Omental fat pad (tissue), 4 donors: ENCODE measurements around the gene RPS25. TPM values are rescaled to one million over a fixed set of nuclear protein-coding genes. Genes with fewer than 3 reads are reported as not detected.
"Not testable (repeated sequence)": the region's sequence is repeated elsewhere in the genome, so short reads cannot be mapped to it uniquely, and the experiment has no call there.

Experiments
- ATAC-seq: fragments of 150-250 bp; one replicate; pipeline ENCODE4 v1.9.1; 2016; ENCODE audit warnings: mild to moderate bottlenecking, moderate library complexity; ENCODE audit not compliant: low FRiP score
- DNase-seq: peaks from one replicate; pipeline ENCODE4 v3.0.0-alpha.2; 2019; ENCODE audit warnings: low spot score
- total RNA-seq, 4 donors: library from RNA; depleted of rRNA; stranded (reverse); fragments of >200 nt; gene quantifications; one replicate each; pipeline ENCODE4 v1.1.0, GENCODE V29; 2016
- TF ChIP-seq, protein P1 (sequence below), 3 donors: fragments of 450-650 bp; IDR thresholded peaks; one replicate each; pipeline ENCODE4 v1.5.1; 2016 to 2017; ENCODE audit warnings: antibody characterized with exemption in 3 of 3, mild to moderate bottlenecking in 3 of 3, moderate library complexity in 2 of 3

RPS25 gene
- total RNA-seq, 4 donors from 2014 or later, result 1,426 to 2,619 (median 2,025) TPM

DNA sequence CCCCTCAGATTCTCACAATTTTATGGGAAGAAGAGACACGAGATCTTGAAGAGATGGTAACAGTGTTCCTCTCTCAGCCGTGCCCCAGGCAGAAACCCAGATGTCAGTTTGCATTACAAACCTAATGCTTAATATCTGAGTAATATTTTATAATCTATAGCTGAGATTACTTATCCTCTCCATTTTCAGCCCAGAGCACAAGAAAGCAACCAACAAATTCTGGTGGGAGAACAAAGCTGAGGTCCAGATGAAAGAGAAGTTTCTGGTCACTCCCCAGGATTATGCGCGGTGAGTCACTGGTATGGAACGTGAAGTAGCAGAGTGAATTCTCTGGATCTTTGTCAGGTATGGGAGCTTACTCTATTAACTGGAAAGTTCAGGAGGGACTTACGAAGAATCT is 19.3 kb downstream of the RPS25 start:
- ATAC-seq, result peak; percentile 64
- TF ChIP-seq, protein P1, sequence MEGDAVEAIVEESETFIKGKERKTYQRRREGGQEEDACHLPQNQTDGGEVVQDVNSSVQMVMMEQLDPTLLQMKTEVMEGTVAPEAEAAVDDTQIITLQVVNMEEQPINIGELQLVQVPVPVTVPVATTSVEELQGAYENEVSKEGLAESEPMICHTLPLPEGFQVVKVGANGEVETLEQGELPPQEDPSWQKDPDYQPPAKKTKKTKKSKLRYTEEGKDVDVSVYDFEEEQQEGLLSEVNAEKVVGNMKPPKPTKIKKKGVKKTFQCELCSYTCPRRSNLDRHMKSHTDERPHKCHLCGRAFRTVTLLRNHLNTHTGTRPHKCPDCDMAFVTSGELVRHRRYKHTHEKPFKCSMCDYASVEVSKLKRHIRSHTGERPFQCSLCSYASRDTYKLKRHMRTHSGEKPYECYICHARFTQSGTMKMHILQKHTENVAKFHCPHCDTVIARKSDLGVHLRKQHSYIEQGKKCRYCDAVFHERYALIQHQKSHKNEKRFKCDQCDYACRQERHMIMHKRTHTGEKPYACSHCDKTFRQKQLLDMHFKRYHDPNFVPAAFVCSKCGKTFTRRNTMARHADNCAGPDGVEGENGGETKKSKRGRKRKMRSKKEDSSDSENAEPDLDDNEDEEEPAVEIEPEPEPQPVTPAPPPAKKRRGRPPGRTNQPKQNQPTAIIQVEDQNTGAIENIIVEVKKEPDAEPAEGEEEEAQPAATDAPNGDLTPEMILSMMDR (IDR thresholded peaks at IDR 0.05), result no peak
- peak; percentile 39 for DNase-seq

DNA sequence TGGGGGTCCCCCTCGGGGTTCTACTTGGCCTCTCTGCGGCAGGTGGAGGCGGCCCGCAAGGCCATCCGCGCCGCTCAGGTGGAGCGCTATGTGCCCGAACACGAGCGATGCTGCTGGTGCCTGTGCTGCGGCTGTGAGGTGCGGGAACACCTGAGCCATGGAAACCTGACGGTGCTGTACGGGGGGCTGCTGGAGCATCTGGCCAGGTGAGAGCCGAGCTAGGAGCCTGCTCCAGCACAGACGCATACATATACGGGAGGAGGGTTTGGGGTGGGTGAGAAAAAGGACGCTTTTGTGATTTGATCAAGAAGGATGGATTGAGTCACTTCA is 19.8 kb downstream of the RPS25 start:
- DNase-seq (no peak), ATAC-seq (peak; percentile 13)
- TF ChIP-seq, protein P1 (IDR thresholded peaks at IDR 0.05), result no peak

DNA sequence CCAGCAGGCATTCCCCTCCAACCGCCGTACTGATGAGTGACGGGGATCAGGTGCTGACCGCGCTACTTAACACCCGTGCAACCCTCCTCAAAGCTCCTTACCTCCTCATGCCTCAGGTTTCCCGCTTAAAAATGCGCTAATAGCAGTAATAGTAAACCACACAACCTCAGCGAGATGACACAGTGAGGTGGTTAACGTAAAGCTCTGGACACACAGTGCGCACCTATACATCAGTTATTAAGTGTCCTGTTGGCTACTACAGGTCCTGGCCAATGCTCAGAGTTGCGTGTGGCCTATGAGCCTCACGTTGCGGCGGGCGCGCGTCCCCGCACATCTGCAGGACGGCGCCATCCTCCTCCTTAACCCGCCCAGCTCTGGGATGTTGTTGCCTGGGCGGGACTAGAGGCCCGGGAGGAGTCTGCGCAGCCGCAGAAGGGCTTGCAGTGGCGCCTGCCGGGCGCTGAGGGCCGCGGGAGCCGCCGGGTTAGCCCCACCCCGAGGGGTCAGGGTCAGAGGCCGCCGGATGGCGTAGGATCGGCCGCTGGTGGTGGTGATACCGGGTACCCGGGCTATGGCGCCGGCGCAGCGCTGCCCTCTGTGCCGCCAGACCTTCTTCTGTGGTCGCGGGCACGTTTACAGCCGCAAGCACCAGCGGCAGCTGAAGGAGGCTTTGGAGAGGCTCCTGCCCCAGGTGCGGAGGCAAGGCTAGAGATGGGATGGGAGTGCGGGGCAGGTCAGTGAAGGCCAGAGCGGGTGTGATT is 20.3 kb downstream of the RPS25 start, which contains the start of gene CENATAC:
CENATAC (plus strand) TSS at position 512 of the 761 bp plus-strand sequence; CDS start at position 572, 60 bp downstream.
- peak; percentile 96 for ATAC-seq
- peak; percentile 87 for DNase-seq
- TF ChIP-seq, protein P1 (IDR thresholded peaks at IDR 0.05), result no peak

DNA sequence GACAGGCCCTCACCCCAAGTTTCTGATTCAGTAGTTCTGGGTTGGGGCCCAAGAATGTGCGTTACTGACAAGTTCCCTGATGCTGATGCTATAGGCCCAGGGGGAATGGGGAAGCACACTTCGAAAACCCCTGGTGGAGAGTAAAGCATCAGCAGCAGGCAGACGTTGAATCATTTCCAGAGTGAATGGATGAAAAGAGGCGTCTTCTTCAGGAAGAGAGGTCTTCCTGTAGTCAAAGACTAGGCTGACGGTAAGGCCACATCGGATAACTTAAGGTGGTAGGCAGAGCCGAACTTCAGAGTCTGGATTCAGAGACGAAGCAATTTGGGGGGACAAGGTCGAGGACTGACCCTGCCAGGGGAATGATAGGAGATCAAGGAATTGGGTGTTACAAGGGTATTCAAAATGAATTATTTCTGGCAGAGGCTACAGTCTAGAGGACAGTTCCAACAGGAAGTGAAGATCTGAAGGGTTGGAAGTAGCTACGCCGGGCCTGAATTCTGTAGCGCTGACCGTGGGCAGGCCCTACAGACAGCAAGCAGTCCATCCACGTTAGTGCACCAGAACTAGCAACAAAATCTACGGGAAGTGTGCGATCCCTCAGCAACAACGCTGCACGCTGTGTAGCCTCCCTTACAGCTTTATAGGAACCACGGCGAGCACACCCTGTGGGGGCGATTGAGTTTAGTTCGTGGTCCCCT is 21.1 kb downstream of the RPS25 start:
- ATAC-seq (peak; percentile 4), DNase-seq (no peak)
- TF ChIP-seq, protein P1 (IDR thresholded peaks at IDR 0.05), result no peak

DNA sequence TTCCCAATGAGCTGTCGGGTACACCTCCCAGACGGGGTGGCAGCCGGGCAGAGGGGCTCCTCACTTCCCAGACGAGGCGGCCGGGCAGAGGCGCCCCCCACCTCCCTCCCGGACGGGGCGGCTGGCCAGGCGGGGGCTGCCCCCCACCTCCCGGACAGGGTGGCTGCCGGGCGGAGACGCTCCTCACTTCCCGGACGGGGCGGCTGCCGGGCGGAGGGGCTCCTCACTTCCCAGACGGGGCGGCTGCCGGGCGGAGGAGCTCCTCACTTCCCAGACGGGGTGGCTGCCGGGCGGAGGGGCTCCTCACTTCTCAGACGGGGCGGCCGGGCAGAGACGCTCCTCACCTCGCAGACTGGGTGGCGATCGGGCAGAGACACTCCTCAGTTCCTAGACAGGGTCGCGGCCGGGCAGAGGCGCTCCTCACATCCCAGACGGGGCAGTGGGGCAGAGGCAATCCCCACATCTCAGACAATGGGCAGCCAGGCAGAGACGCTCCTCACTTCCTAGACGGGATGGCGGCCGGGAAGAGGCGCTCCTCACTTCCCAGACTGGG is 26.6 kb downstream of the RPS25 start:
- not testable (repeated sequence) for ATAC-seq, DNase-seq

DNA sequence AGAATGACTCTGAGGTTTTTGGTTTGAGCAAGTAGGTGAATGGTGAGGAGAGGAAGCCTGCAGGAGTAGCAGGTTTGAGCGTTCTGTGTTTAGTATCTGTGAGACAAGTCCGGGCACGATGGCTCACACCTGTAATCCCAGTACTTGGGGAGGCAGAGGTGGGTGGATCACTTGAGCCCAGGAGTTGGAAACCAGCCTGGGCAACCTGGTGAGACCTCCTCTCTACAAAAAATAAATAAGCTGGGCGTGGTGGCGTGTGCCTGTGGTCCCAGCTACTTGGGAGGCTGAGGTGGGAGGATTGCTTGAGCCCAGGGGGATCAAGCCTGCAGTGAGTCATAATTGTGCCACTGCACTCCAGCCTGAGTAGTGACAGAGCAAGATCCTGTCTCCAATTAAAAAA is 29.9 kb downstream of the RPS25 start:
- ATAC-seq, result no peak
- DNase-seq, result no peak
- TF ChIP-seq, protein P1 (IDR thresholded peaks at IDR 0.05), result no peak

DNA sequence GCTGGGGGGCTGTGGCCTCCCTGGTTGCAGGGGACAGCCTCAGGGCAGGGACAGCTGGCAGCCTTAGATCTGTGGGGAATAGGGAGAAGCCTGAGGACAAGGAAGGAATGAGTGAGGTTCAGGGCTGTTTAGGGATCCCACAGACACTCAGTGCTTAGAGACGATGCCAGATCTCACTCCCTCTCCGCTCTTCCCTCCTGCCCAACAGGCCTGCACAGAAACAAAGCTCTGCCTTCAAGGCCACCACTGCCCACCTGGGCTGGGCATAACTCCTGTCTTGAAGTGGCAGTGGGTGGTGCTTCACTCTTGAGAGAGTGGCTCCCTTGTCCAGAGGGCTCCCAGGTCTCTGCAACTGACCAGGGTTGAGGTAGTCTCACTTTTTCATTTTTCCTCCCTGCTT is 33.3 kb downstream of the RPS25 start:
- DNase-seq, result no peak
- no peak for ATAC-seq
- TF ChIP-seq, protein P1 (IDR thresholded peaks at IDR 0.05), result no peak

DNA sequence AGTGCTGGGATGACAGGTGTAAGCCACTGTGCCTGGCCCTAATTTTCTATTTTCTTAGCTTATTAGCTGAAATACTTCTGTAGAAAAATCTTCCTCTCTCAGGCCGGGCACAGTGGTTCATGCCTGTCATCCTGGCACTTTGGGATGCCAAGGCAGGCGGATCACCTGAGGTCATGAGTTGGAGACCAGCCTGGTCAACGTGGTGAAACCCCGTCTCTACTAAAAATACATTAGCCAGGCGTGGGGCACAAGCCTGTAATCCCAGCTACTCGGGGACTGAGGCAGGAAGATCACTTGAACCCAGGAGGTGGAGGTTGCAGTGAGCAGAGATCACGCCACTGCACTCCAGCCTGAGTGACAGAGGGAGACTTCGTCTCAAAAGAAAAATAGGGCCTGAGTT is 33.8 kb downstream of the RPS25 start:
- DNase-seq, ATAC-seq: not testable (repeated sequence)
